BE2C (cell line): Measurements from ENCODE around the gene TMEM147. TPM values are rescaled to one million over a fixed set of nuclear protein-coding genes. Genes with fewer than 3 reads are reported as not detected.
A peak's percentile ranks its signal among the peaks of the same experiment; 100 is the strongest.

Experiments used
- DNase-seq: peaks from one replicate; pipeline ENCODE4 v3.0.0-alpha.2; 2020
- H3K27me3 ChIP-seq: fragments of 250-450 bp; sonication (Bioruptor Pico); 2 replicates; pipeline ENCODE4 v1.5.1; 2020; ENCODE audit warnings: mild to moderate bottlenecking
- H3K36me3 ChIP-seq: fragments of 250-450 bp; sonication (Bioruptor Pico); 2 replicates; pipeline ENCODE4 v1.5.1; 2020; ENCODE audit warnings: mild to moderate bottlenecking
- H3K4me1 ChIP-seq: fragments of 250-450 bp; sonication (Bioruptor Pico); 2 replicates; pipeline ENCODE4 v1.5.1; 2020
- H3K4me3 ChIP-seq: 2 replicates; pipeline ENCODE4 v1.5.1; 2011; ENCODE audit warnings: low read depth, low read length
- H3K9me3 ChIP-seq: fragments of 250-450 bp; sonication (Bioruptor Pico); 2 replicates; pipeline ENCODE4 v1.5.1; 2020
- polyA plus RNA-seq: library from polyadenylated mRNA; unstranded; fragments of >200 nt; gene quantifications from one replicate; pipeline ENCODE4 v1.2.1, GENCODE V29; 2012; ENCODE audit warnings: low read depth, missing spikeins; ENCODE audit not compliant: insufficient read length, insufficient read depth
- TF ChIP-seq, protein P1 (sequence below): IDR thresholded peaks from 2 replicates; pipeline ENCODE4 v1.5.1; 2012; ENCODE audit warnings: mild to moderate bottlenecking, low read depth, low read length

The TMEM147 gene, protein sequence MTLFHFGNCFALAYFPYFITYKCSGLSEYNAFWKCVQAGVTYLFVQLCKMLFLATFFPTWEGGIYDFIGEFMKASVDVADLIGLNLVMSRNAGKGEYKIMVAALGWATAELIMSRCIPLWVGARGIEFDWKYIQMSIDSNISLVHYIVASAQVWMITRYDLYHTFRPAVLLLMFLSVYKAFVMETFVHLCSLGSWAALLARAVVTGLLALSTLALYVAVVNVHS
- 245 TPM for polyA plus RNA-seq

- Histone ChIP-seq H3K4me3 (peak within 1 kb of the TSS; percentile 94), H3K27me3 (no peaks in the 10 kb centered on the region), H3K4me1 (no peaks in the 10 kb centered on the region), H3K9me3 (no peaks in the 10 kb centered on the region), H3K36me3 (peaks cover 9% of the 10 kb centered on the region)
- TF ChIP-seq, protein P1, sequence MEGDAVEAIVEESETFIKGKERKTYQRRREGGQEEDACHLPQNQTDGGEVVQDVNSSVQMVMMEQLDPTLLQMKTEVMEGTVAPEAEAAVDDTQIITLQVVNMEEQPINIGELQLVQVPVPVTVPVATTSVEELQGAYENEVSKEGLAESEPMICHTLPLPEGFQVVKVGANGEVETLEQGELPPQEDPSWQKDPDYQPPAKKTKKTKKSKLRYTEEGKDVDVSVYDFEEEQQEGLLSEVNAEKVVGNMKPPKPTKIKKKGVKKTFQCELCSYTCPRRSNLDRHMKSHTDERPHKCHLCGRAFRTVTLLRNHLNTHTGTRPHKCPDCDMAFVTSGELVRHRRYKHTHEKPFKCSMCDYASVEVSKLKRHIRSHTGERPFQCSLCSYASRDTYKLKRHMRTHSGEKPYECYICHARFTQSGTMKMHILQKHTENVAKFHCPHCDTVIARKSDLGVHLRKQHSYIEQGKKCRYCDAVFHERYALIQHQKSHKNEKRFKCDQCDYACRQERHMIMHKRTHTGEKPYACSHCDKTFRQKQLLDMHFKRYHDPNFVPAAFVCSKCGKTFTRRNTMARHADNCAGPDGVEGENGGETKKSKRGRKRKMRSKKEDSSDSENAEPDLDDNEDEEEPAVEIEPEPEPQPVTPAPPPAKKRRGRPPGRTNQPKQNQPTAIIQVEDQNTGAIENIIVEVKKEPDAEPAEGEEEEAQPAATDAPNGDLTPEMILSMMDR, result no peak
- peak; percentile 94 for DNase-seq
These were observed at the start of gene TMEM147 for GRCh38 chr19:35545001-35545854. Gene TMEM147, plus strand, starts transcription at chr19:35545626. Its CDS starts 114 bp downstream, at chr19:35545740.

GRCh38 chr19:35497406-35497805, 48.0 kb upstream of the TMEM147 start:
- Histone ChIP-seq H3K36me3 (no peaks in the 10 kb centered on the region), H3K4me1 (peaks cover 3% of the 10 kb centered on the region; the same call in 1 of the 2 replicates), H3K27me3 (no peaks in the 10 kb centered on the region), H3K4me3 (no peak overlapping the region), H3K9me3 (no peaks in the 10 kb centered on the region)
- TF ChIP-seq, protein P1, result no peak
- DNase-seq, result no peak

GRCh38 chr19:35498220-35498619, 47.2 kb upstream of the TMEM147 start:
- no peaks in the 10 kb centered on the region for H3K36me3 ChIP-seq
- no peaks in the 10 kb centered on the region for H3K9me3 ChIP-seq
- no peaks in the 10 kb centered on the region for H3K27me3 ChIP-seq
- DNase-seq, result no peak
- H3K4me1 ChIP-seq, result peaks cover 3% of the 10 kb centered on the region; the same call in 1 of the 2 replicates
- TF ChIP-seq, protein P1, result no peak
- H3K4me3 ChIP-seq, result no peak overlapping the region

DNA sequence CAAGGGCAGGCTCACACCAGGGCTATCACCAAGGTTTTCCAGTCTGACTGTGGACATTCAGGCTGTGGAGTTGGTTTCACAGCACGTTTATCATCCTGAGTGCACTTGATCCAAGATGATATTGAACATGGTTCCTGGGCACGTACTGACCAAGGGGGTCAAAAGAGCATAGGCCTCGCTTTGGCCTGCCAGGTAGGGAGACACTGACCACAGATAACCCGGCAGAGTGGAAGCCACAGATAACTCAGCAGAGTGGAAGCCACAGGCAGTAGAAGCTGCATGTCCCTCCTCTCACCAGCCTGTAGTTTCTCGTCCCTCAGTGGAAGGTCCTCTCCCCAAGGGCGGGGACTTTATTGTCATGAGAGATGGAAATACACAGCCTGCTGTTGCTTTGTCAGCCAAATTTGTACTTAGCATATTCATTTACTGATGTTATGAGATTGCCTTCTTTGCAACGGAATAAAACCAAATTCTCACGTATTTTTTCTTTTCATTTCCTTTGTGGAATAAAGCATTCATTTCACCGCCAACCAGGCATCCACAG, 46.4 kb upstream of the TMEM147 start:
- TF ChIP-seq, protein P1, result no peak
- Histone ChIP-seq H3K4me3 (no peak overlapping the region), H3K4me1 (peaks cover 3% of the 10 kb centered on the region; the same call in 1 of the 2 replicates), H3K27me3 (peaks cover 6% of the 10 kb centered on the region; the same call in 1 of the 2 replicates), H3K36me3 (no peaks in the 10 kb centered on the region), H3K9me3 (no peaks in the 10 kb centered on the region)
- DNase-seq, result no peak

- no peak for DNase-seq
- H3K9me3 ChIP-seq, result no peaks in the 10 kb centered on the region
- H3K4me3 ChIP-seq, result no peak overlapping the region
- peaks cover 16% of the 10 kb centered on the region for H3K27me3 ChIP-seq
- H3K36me3 ChIP-seq, result no peaks in the 10 kb centered on the region
- TF ChIP-seq, protein P1, result no peak
- peaks cover under 1% of the 10 kb centered on the region; the same call in 1 of the 2 replicates for H3K4me1 ChIP-seq
These were observed 44.8 kb upstream of the TMEM147 start for GRCh38 chr19:35500611-35501010.
